ENCODE measurements around the gene MLXIP. TPM values are rescaled to one million over a fixed set of nuclear protein-coding genes. Genes with fewer than 3 reads are reported as not detected.
A peak's percentile ranks its signal among the peaks of the same experiment; 100 is the strongest.
"Not testable (repeated sequence)": the region's sequence is repeated elsewhere in the genome, so short reads cannot be mapped to it uniquely, and the experiment has no call there.

Gene MLXIP
- total RNA-seq, 1 experiment from 2014 or later = 46.3 TPM

DNA sequence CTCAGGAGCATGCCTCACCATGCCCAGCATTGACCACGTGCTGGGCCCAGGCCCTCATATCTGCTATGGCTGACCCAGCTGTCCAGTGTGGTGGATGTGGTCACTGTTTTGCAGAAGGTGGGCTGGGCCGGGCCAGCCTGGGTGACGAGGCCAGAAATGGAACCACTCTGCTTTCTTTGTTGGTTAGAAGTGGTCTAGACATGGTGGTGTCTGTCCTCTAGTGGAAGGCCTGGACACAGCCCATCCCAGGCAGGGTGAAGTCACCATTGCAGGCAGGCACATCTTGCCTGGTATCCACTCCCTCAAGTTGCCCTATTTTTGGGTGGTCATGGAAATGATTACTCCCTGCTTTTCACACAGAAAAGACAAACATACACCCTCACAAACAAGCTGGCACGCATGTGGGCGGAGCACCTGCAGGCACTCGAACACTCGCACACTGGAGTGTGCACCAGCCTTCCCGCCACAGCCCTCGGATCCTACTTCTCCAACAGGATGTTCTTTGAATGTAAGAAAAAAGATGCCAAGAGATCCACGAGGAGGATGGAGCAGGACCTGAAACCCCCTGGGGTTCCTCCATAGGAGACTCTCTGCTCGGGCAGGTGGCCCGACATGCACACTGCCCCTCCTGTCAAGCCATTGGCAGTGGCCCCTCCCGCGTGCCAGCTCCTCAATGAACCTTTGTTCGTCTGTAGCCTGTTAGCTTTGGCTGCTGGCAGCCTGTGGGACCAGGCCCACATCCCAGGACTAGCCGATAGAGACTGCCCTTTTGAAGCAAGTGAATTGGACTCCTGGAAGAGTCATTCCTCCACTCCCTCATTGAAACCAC, 38.4 kb downstream of the MLXIP start (continued):
- TF ChIP-seq CTCF (IDR thresholded peaks at IDR 0.05 in 2 of 3, conservative IDR thresholded peaks at IDR 0.05 in 1 of 3; ENCODE audit: borderline replicate concordance in 1 of 3, insufficient read depth in 1 of 3, low read depth in 2 of 3, low read length in 2 of 3) (no peak), RAD21 (IDR thresholded peaks at IDR 0.05; ENCODE audit: low read depth) (no peak), YY1 (IDR thresholded peaks at IDR 0.05; ENCODE audit: extremely low read depth, insufficient replicate concordance, low read depth, low read length) (no peak)

GRCh38 chr12:122117979-122118378, 39.4 kb downstream of the MLXIP start:
- BruUV-seq (replicated peaks) = no TSS peak

GRCh38 chr12:122121341-122121740, 42.8 kb downstream of the MLXIP start:
- H3K27me3 ChIP-seq (ENCODE audit: insufficient read depth, low read length); H3K27ac ChIP-seq (ENCODE audit: low read depth, low read length); H3K36me3 ChIP-seq (ENCODE audit: control insufficient read depth in 1 of 2, insufficient read depth in 2 of 2, low read length in 2 of 2); H4K20me1 ChIP-seq (ENCODE audit: insufficient read depth); RAD21 ChIA-PET (ENCODE audit: low non-redundant PET in 1 of 2, low total read pairs in 2 of 2, uncharacterized antibody in 2 of 2, unreplicated experiment in 2 of 2); ATAC-seq; H3K9me2 ChIP-seq (ENCODE audit: insufficient read depth); H3K9ac ChIP-seq (ENCODE audit: low read length); H2AFZ ChIP-seq (ENCODE audit: low read depth, low read length, poor library complexity, severe bottlenecking); H3K4me3 ChIP-seq (replicated peaks in 1 of 2; ENCODE audit: low read depth in 1 of 2, low read length in 2 of 2); intact Hi-C loops (cut with micrococcal nuclease); DNase-seq (ENCODE audit: low read depth, low spot score); H3K4me2 ChIP-seq (ENCODE audit: low read length); CTCF ChIA-PET; BruUV-seq (replicated peaks); POLR2A ChIA-PET; H3K9me3 ChIP-seq (ENCODE audit: control insufficient read depth in 1 of 2, insufficient read depth in 1 of 2, low read depth in 1 of 2, low read length in 2 of 2): not testable (repeated sequence)
- H3K4me1 ChIP-seq (ENCODE audit: control insufficient read depth in 1 of 2, insufficient read depth in 2 of 2, low read length in 2 of 2) = peaks cover 17 to 31% of the 10 kb centered on the region in 2 experiments
- H3K79me2 ChIP-seq (ENCODE audit: insufficient read depth, low read length) = peaks cover 72% of the 10 kb centered on the region

More at GRCh38 chr12:122117979-122118378, 39.4 kb downstream of the MLXIP start:
- no peak overlapping the region for H2AFZ ChIP-seq (ENCODE audit: low read depth, low read length, poor library complexity, severe bottlenecking)
- no peaks in the 10 kb centered on the region for H3K27me3 ChIP-seq (ENCODE audit: insufficient read depth, low read length)
- H3K4me2 ChIP-seq (ENCODE audit: low read length) = peak overlapping the region; percentile 3; the same call in 1 of the 2 replicates
- ATAC-seq (no peak), DNase-seq (ENCODE audit: low read depth, low spot score) (no peak)
- no peak overlapping the region for H3K9ac ChIP-seq (ENCODE audit: low read length)
- TF ChIP-seq JUND (IDR thresholded peaks at IDR 0.05) (peak; percentile 27; the same call in 1 of the 2 replicates), EGR1 (IDR thresholded peaks at IDR 0.05; ENCODE audit: low read depth) (no peak), POLR2A (IDR thresholded peaks at IDR 0.05; ENCODE audit: borderline replicate concordance, extremely low read depth, insufficient read depth, insufficient read length) (no peak)
- TF ChIP-seq, protein P1, sequence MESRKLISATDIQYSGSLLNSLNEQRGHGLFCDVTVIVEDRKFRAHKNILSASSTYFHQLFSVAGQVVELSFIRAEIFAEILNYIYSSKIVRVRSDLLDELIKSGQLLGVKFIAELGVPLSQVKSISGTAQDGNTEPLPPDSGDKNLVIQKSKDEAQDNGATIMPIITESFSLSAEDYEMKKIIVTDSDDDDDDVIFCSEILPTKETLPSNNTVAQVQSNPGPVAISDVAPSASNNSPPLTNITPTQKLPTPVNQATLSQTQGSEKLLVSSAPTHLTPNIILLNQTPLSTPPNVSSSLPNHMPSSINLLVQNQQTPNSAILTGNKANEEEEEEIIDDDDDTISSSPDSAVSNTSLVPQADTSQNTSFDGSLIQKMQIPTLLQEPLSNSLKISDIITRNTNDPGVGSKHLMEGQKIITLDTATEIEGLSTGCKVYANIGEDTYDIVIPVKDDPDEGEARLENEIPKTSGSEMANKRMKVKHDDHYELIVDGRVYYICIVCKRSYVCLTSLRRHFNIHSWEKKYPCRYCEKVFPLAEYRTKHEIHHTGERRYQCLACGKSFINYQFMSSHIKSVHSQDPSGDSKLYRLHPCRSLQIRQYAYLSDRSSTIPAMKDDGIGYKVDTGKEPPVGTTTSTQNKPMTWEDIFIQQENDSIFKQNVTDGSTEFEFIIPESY (IDR thresholded peaks at IDR 0.05; ENCODE audit: extremely low read depth, insufficient replicate concordance, low read length) = no peak
- H3K4me1 ChIP-seq (ENCODE audit: control insufficient read depth in 1 of 2, insufficient read depth in 2 of 2, low read length in 2 of 2) = peaks cover 22 to 38% of the 10 kb centered on the region in 2 experiments
- H3K79me2 ChIP-seq (ENCODE audit: insufficient read depth, low read length) = peaks cover 68% of the 10 kb centered on the region
- no peak overlapping the region for H3K4me3 ChIP-seq (replicated peaks in 1 of 2; ENCODE audit: low read depth in 1 of 2, low read length in 2 of 2)
- no peaks in the 10 kb centered on the region for H4K20me1 ChIP-seq (ENCODE audit: insufficient read depth)
- intact Hi-C loops (cut with micrococcal nuclease) = no loop called here
- H3K9me3 ChIP-seq (ENCODE audit: control insufficient read depth in 1 of 2, insufficient read depth in 1 of 2, low read depth in 1 of 2, low read length in 2 of 2) = no peaks in the 10 kb centered on the region
- ChIA-PET POLR2A (no interaction called here), CTCF (no interaction called here), RAD21 (ENCODE audit: low non-redundant PET in 1 of 2, low total read pairs in 2 of 2, uncharacterized antibody in 2 of 2, unreplicated experiment in 2 of 2) (no interaction called here)
- no peaks in the 10 kb centered on the region for H3K36me3 ChIP-seq (ENCODE audit: control insufficient read depth in 1 of 2, insufficient read depth in 2 of 2, low read length in 2 of 2)
- no peaks in the 10 kb centered on the region for H3K9me2 ChIP-seq (ENCODE audit: insufficient read depth)
- no peak overlapping the region for H3K27ac ChIP-seq (ENCODE audit: low read depth, low read length)

Measured in HCT116 (cell line).